GM12872 (cell line): ENCODE results near the gene COL4A1.

Experiments
- TF ChIP-seq, protein P1 (sequence below): IDR thresholded peaks from 3 replicates; pipeline ENCODE4 v1.5.1; 2011; ENCODE audit warnings: low read depth, mild to moderate bottlenecking, low read length, moderate library complexity; ENCODE audit not compliant: insufficient read depth

Gene COL4A1

DNA sequence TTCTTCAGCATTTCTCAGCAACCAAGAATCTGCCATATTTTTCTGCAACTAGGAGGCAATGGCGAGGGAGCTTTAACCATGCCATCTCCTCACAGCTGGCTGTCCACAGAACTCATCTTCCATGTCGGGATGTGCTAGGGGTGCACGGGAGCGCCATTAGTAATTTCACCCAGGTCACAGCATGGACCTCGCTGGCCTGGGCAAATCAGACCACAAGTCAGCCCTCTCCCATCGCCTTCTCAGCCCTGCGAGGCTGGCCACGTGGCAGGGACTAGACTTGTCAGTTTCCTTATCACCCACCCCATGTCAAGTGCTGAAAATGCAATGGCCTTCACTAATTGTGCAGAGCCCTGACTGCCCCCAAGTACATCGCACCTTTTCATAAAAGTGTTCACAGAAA lies 15.7 kb downstream of the COL4A1 start:
- TF ChIP-seq, protein P1, sequence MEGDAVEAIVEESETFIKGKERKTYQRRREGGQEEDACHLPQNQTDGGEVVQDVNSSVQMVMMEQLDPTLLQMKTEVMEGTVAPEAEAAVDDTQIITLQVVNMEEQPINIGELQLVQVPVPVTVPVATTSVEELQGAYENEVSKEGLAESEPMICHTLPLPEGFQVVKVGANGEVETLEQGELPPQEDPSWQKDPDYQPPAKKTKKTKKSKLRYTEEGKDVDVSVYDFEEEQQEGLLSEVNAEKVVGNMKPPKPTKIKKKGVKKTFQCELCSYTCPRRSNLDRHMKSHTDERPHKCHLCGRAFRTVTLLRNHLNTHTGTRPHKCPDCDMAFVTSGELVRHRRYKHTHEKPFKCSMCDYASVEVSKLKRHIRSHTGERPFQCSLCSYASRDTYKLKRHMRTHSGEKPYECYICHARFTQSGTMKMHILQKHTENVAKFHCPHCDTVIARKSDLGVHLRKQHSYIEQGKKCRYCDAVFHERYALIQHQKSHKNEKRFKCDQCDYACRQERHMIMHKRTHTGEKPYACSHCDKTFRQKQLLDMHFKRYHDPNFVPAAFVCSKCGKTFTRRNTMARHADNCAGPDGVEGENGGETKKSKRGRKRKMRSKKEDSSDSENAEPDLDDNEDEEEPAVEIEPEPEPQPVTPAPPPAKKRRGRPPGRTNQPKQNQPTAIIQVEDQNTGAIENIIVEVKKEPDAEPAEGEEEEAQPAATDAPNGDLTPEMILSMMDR = no peak

DNA sequence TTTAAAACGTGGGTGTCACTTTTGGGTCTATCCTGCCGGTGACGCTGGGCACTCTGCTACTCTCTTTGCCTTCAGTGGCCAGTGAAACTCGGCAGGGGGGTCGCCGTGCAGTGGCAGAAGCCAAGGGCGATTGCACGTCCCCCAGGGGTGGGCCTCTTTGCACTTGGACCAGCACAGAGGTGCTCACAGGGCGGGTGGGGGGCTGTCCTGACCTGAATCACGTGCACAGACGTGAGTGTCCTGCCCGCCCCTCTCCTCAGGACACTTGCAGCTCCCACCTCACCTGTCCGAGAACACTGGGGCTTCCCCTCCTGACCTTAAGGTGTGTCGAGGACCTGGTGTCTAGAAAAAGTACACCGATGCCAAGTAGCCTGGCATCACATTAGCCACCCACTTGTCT lies 16.1 kb downstream of the COL4A1 start:
- TF ChIP-seq, protein P1 = no peak

DNA sequence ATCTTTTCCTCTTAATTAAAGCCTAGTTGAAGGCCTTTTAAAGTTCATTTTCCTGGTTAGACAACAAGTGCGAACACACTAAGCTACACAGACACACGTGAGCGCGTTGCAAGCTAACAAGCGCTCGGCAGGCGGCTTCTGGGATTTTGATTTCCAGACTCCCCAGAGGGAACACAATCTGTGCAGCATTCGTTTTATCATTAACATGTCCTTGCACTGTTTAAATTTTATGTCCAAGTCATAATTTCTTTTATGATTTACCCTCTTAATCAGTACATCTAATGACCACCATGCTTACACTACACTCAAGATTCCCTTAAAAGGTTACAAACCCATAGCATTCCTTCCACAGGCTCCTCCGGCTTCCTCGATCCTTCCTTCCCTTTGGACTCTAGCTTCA lies 16.8 kb downstream of the COL4A1 start:
- TF ChIP-seq, protein P1 = no peak

DNA sequence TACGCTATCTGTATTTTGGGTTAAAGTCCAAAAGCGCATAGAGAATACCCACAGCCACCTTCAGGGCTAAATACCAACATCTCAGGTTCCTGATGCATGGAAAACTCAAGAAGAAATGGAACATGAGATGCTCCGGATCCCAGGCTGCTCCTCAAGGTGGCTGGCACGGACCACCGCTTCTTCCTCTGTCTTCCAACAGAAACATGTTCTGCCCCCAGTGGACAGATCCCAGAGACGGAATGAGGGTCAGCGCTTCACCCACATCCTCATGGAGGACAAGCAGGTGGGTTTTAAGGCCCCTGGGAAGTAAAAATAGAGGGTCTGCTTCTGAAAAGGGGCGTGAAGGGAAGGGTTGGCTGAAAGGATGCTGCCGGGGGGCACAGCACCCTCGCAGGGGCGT lies 17.3 kb downstream of the COL4A1 start:
- TF ChIP-seq, protein P1 = no peak

DNA sequence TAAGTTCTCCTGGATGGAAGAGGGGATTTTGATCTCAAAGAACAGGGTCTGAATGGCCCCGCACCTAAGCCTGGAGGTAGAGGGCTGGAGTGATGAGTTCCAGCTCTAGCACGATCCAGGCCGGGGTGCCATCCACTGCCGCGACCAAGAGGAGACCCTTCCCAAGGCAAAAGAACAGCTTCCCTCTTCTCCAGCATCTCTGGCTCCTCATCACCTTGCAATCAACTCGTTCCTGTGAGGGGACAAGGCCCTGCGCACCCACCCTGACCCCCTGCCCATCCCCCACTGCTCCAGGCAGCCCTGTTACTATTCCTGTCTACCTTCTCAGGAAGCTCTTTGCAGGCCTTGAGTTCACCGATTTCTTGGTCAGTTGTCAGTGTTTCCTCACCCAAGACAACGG lies 17.8 kb downstream of the COL4A1 start:
- TF ChIP-seq, protein P1 = no peak

DNA sequence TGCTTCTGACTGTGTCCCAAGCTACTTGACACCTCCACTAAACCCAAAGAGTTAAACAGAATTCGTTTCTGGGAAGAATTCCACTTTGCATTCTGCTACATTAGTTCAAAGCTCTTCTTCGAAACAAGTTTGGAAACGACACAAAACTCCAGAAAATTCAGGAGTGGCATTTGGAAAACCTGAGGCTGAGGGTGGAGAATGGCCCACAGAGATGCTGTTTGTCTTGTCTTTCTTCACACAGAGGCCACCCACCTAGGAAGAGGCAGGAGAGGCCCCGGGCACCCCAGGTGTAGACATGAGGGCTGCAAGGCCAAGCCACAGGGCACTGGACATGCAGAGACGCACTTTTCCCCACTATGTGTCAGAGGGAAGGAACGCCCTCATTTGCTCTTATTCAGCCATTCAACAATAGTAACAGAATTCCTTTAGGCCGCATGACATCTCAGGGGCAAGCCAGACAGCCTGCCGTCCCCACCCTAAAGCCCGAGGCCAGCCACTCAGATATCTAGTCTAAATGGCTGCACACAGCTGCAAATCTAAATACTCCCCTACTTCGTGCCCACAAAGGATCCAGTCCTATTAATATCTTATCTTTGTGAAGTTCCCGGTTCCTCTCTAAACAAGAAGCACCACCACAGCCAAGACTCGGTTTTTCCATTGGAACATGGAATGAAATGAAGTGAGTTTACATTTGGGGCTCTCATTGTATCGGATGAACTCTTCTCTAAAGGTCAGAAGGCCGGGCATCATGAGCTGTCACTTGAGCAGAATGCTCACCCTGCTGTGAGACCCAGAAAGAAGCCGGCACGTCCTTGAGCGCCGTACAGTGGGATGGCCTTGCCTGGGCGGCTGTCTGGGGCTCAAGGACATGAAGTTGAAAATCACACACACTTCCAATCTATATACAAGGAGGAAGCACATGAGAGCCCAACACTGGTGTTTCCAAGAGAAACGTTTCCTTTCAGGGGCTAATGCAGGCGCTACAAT lies 19.8 kb downstream of the COL4A1 start:
- TF ChIP-seq, protein P1 = no peak

DNA sequence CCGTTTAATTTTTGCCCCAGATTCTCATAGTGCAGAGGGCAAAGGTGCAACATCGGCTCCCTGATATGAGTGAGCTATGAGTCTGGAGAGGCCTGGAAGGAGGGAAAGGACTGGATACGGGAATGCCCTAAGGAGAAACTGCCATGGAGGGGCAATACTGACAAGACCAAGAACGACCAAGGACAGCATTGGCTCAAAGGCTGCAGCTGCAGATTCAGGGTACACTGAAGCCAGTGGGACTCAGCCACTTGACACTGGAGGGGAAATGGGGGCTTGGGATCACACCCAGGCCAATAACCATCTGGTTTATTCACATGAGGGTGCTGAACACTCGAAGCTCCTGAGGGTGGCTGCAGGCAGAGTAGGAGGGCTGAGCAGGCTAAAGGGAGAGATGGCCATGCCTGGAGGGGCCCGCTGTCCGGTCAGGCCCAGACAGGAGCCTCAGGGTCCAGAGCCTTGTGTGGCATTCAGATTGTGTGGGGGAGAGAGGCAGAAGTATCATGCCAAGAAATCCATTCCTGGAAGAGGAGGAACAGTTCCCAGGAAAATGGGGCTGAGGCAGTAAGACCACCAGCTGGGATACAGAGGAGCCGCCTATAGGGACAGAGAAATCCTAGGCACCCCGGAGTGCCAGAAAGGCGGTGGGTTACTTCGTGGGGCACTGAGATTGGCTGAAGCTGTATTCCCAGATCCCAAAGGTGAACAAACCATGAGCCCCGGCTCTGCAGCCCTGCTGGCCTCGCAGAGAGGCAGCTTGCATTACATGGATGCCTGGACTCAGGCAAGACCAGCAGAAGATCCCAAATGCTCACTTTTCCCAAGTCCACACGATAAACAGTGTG lies 20.7 kb downstream of the COL4A1 start:
- TF ChIP-seq, protein P1 = no peak
